Nephron (organoid): ENCODE measurements around the gene SRC.

Experiments
- H3K27ac Mint-ChIP-seq, 3 experiments: 2 replicates each; pipeline ENCODE4 v1.8.0; 2020; ENCODE audit warnings: mixed read lengths in 3 of 3, mild to moderate bottlenecking in 2 of 3, moderate library complexity in 1 of 3
- H3K27me3 Mint-ChIP-seq: 2 replicates; pipeline ENCODE4 v1.8.0; 2021; ENCODE audit warnings: low read depth, mild to moderate bottlenecking, moderate library complexity, mixed read lengths
- H3K36me3 Mint-ChIP-seq: 2 replicates; pipeline ENCODE4 v1.8.0; 2020; ENCODE audit warnings: low read depth, mixed read lengths
- H3K4me1 Mint-ChIP-seq: 2 replicates; pipeline ENCODE4 v1.8.0; 2020; ENCODE audit warnings: mixed read lengths
- H3K4me3 Mint-ChIP-seq, 3 experiments: 2 replicates each; pipeline ENCODE4 v1.8.0; 2020; ENCODE audit warnings: mild to moderate bottlenecking in 3 of 3, mixed read lengths in 3 of 3, moderate library complexity in 2 of 3
- H3K9me3 Mint-ChIP-seq: 2 replicates; pipeline ENCODE4 v1.8.0; 2020; ENCODE audit warnings: mixed read lengths
- TF ChIP-seq, protein P1 (sequence below), 3 experiments: fragments of 200-600 bp; sonication (generic); IDR thresholded peaks; one replicate each; pipeline ENCODE4 v1.5.0; 2021; ENCODE audit warnings: antibody characterized with exemption in 3 of 3; ENCODE audit not compliant: unreplicated experiment in 3 of 3

The SRC gene

DNA sequence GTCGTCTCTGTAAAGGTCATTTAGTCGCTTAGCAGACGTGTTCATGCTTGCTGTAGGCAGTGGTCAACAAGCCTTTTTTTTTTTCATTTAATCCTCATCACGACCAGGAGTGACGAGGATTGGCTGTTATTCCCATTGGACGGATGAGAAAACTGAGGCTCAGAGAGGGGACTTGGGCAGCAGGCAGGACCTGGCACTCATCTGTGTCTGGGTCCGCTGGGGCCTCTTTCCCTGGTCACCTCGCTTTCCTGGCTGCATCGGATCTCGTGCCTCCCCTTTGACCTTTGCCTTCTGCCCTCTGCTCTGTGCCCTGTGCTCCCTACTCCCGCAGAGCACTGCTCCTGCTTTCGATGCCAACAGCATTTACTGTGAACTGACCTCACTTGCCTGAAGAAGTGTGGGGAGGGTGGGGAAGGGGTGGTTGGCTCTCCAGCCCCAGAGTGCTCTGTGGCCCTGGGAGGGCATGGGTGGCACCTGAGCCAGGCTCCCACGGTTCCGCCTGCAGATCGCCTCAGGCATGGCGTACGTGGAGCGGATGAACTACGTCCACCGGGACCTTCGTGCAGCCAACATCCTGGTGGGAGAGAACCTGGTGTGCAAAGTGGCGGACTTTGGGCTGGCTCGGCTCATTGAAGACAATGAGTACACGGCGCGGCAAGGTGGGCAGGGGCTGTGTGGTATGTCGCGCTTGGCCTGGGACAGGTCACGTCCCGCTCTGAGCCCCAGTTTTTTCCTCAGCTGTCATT is 56.2 kb downstream of the SRC start:
- H3K4me1 Mint-ChIP-seq: peaks cover 17% of the 10 kb centered on the region
- no peaks in the 10 kb centered on the region for H3K27me3 Mint-ChIP-seq
- TF ChIP-seq, protein P1, sequence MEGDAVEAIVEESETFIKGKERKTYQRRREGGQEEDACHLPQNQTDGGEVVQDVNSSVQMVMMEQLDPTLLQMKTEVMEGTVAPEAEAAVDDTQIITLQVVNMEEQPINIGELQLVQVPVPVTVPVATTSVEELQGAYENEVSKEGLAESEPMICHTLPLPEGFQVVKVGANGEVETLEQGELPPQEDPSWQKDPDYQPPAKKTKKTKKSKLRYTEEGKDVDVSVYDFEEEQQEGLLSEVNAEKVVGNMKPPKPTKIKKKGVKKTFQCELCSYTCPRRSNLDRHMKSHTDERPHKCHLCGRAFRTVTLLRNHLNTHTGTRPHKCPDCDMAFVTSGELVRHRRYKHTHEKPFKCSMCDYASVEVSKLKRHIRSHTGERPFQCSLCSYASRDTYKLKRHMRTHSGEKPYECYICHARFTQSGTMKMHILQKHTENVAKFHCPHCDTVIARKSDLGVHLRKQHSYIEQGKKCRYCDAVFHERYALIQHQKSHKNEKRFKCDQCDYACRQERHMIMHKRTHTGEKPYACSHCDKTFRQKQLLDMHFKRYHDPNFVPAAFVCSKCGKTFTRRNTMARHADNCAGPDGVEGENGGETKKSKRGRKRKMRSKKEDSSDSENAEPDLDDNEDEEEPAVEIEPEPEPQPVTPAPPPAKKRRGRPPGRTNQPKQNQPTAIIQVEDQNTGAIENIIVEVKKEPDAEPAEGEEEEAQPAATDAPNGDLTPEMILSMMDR (IDR thresholded peaks at IDR 0.05; ENCODE audit: unreplicated experiment in 3 of 3): no peak
- H3K4me3 Mint-ChIP-seq: no peak overlapping the region
- H3K36me3 Mint-ChIP-seq: peaks cover 12% of the 10 kb centered on the region
- no peaks in the 10 kb centered on the region for H3K9me3 Mint-ChIP-seq
- H3K27ac Mint-ChIP-seq: no peak overlapping the region

GRCh38 chr20:37403107-37404033 is 57.4 kb downstream of the SRC start:
- H3K36me3 Mint-ChIP-seq: peaks cover 12% of the 10 kb centered on the region
- no peaks in the 10 kb centered on the region for H3K9me3 Mint-ChIP-seq
- TF ChIP-seq, protein P1 (IDR thresholded peaks at IDR 0.05; ENCODE audit: unreplicated experiment in 3 of 3): no peak
- H3K27ac Mint-ChIP-seq: peak overlapping the region in 1 of 3 experiments; percentile 37
- no peak overlapping the region for H3K4me3 Mint-ChIP-seq
- H3K4me1 Mint-ChIP-seq: peaks cover 28% of the 10 kb centered on the region
- peaks cover 2% of the 10 kb centered on the region for H3K27me3 Mint-ChIP-seq

- TF ChIP-seq, protein P1 (IDR thresholded peaks at IDR 0.05; ENCODE audit: unreplicated experiment in 3 of 3): no peak
- H3K4me1 Mint-ChIP-seq: peaks cover 39% of the 10 kb centered on the region
- H3K9me3 Mint-ChIP-seq: no peaks in the 10 kb centered on the region
- H3K27me3 Mint-ChIP-seq: peaks cover 4% of the 10 kb centered on the region
- H3K36me3 Mint-ChIP-seq: peaks cover 12% of the 10 kb centered on the region
- no peak overlapping the region for H3K4me3 Mint-ChIP-seq
- H3K27ac Mint-ChIP-seq: peak overlapping the region in 2 of 3 experiments; percentile 40 to 71
These were observed 58.5 kb downstream of the SRC start for GRCh38 chr20:37404461-37404890.

DNA sequence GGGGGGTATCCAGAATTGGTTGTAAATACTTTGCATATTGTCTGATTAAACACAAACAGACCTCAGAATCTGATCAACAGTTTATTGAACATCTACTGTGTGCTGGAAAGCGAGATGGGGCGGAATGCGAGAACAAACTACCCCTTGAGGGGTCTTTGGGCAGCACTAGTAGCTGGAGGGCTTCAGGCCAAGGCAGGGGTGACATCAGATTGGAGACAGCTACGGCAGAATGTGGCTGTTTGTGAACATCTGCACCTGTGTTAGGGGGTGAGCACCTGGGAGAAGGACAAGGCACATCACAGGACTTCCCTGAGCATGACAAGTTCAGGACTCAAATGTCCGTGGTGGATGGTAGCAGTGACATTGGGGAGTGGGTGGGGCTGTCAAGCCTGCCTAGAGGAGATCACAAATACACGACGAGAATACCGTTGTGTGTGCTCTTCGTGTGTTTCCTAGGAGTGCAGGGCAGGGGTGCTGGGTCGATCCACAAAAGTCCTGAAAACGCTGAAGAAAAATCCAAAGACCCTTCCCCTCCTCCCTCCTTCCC is 59.5 kb downstream of the SRC start:
- H3K4me3 Mint-ChIP-seq: peak overlapping the region; percentile 72 to 76 (median 72)
- H3K36me3 Mint-ChIP-seq: peaks cover 12% of the 10 kb centered on the region
- peaks cover 4% of the 10 kb centered on the region for H3K27me3 Mint-ChIP-seq
- TF ChIP-seq, protein P1 (IDR thresholded peaks at IDR 0.05; ENCODE audit: unreplicated experiment in 3 of 3): no peak
- peak overlapping the region; percentile 43 to 78 (median 71) for H3K27ac Mint-ChIP-seq
- peaks cover 49% of the 10 kb centered on the region for H3K4me1 Mint-ChIP-seq
- no peaks in the 10 kb centered on the region for H3K9me3 Mint-ChIP-seq

DNA sequence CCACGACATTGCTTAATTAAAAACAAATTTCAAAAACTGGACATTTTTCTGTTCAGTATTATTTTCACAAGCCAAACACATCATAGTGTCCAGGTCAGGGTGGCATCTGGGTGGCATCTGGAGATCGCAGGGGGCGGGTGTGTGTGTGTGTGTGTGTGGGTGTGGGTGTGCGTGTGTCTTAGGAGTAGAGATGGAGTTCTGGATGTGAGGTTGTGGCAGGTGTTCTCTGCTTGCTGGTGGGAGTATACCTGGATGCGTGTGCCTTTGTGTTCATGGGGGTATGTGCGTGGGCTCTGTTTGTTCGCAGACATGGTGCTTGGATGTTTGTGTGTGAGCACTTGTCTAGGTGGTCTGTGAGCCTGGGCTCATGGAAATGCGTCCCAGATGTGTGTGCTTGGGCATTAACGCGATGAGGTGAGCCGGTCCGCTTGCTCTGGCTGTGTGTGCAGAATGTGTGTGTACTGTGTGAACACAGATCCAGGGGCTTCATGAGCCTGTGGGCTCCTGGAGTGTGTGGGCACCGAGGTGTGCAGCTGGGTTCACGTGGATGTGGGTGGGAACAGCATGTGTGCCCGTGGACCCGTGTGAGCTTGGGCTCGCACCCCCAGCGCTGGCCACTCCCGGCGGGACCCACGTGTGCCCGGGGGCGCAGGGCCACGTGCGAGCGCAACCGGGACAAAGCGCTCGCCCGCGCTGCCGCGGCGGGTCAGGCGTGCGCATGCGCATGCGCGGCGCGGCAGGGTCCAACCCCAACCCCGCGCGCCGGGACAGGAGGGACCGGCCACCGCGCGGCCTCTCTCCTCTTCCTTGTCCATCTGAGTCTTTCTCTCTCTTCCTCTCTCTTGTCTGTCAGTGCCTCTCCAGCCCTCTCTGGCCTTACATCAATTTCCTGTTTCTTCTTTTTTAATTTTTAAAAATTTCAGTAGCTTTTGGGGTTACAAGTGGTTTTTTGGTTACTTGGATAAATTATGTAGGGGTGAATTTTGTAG is 60.4 kb downstream of the SRC start:
- Mint-ChIP-seq H3K4me1 (peaks cover 49% of the 10 kb centered on the region), H3K27me3 (peaks cover 4% of the 10 kb centered on the region)
- TF ChIP-seq, protein P1 (IDR thresholded peaks at IDR 0.05; ENCODE audit: unreplicated experiment in 3 of 3): no peak

More for the DNA sequence above, 60.4 kb downstream of the SRC start:
- Mint-ChIP-seq H3K4me3 (peak overlapping the region; percentile 72 to 76 (median 72)), H3K9me3 (no peaks in the 10 kb centered on the region), H3K36me3 (peaks cover 10% of the 10 kb centered on the region), H3K27ac (peak overlapping the region in 2 of 3 experiments; percentile 71 to 78)
